Measurements from ENCODE around the gene TRIM67.

GRCh38 chr1:231172411-231172810 is 10.6 kb downstream of the TRIM67 start:
- TF ChIP-seq CTCF (conservative IDR thresholded peaks at IDR 0.05; ENCODE audit: low read depth, low read length) = no peak
- no peak for TF ChIP-seq RCOR1 (IDR thresholded peaks at IDR 0.05; ENCODE audit: insufficient replicate concordance, low read length)
- no peak for TF ChIP-seq RAD21 (IDR thresholded peaks at IDR 0.05; ENCODE audit: low read length)

Measured in IMR-90 (cell line).